HepG2 (cell line): ENCODE measurements around the gene TBCE. TPM values are rescaled to one million over a fixed set of nuclear protein-coding genes. Genes with fewer than 3 reads are reported as not detected.

Experiments used
- ARID5B ChIP-seq: IDR thresholded peaks from 2 replicates; pipeline ENCODE4 v1.4.0; 2020; ENCODE audit warnings: mild to moderate bottlenecking, missing genetic modification reagents
- ATAD3A ChIP-seq: sonication (generic); formaldehyde crosslinking; IDR thresholded peaks from 2 replicates; pipeline ENCODE4 v1.4.0; 2020; ENCODE audit warnings: missing genetic modification reagents
- ATM ChIP-seq: fragments of 450-650 bp; IDR thresholded peaks from 2 replicates; pipeline ENCODE4 v1.7.1; 2017; ENCODE audit warnings: mild to moderate bottlenecking, borderline replicate concordance
- FOXP4 ChIP-seq: sonication (generic); formaldehyde crosslinking; IDR thresholded peaks from 2 replicates; pipeline ENCODE4 v1.4.0; 2020; ENCODE audit warnings: missing genetic modification reagents
- KLF15 ChIP-seq: sonication (generic); formaldehyde crosslinking; IDR thresholded peaks from 2 replicates; pipeline ENCODE4 v1.8.1; 2023; ENCODE audit warnings: borderline replicate concordance, mild to moderate bottlenecking, inconsistent platforms, missing genetic modification reagents, mixed read lengths
- MATR3 ChIP-seq: sonication (generic); formaldehyde crosslinking; IDR thresholded peaks from 2 replicates; pipeline ENCODE4 v1.4.0; 2020; ENCODE audit warnings: missing genetic modification reagents
- NFRKB ChIP-seq: fragments of 450-650 bp; IDR thresholded peaks from 2 replicates; pipeline ENCODE4 v1.6.1; 2017
- RAD51 ChIP-seq: fragments of 450-650 bp; IDR thresholded peaks from 2 replicates; pipeline ENCODE4 v1.6.1; 2016; ENCODE audit warnings: borderline replicate concordance
- RBAK ChIP-seq: sonication (generic); formaldehyde crosslinking; IDR thresholded peaks from 2 replicates; pipeline ENCODE4 v1.5.1; 2020; ENCODE audit warnings: mild to moderate bottlenecking, missing genetic modification reagents
- RNF2 ChIP-seq: fragments of 450-650 bp; conservative IDR thresholded peaks from 2 replicates; pipeline ENCODE4 v1.6.1; 2016; ENCODE audit warnings: low read depth
- TEAD2 ChIP-seq: sonication (generic); formaldehyde crosslinking; IDR thresholded peaks from 2 replicates; pipeline ENCODE4 v1.9.0; 2021; ENCODE audit warnings: missing genetic modification reagents
- TFDP2 ChIP-seq: sonication (generic); formaldehyde crosslinking; IDR thresholded peaks from 2 replicates; pipeline ENCODE4 v1.4.0; 2020; ENCODE audit warnings: missing genetic modification reagents
- YY1 ChIP-seq: IDR thresholded peaks from 2 replicates; pipeline ENCODE4 v1.6.1; 2011; ENCODE audit warnings: low read length, low read depth, moderate library complexity, mild to moderate bottlenecking; ENCODE audit not compliant: insufficient read depth, insufficient replicate concordance
- ZMYM2 ChIP-seq: sonication (generic); formaldehyde crosslinking; IDR thresholded peaks from 2 replicates; pipeline ENCODE4 v1.8.0; 2022; ENCODE audit warnings: mild to moderate bottlenecking, missing genetic modification reagents
- ZNF101 ChIP-seq: sonication (generic); formaldehyde crosslinking; IDR thresholded peaks from 2 replicates; pipeline ENCODE4 v1.4.0; 2020; ENCODE audit warnings: mild to moderate bottlenecking, low read depth, missing genetic modification reagents, borderline replicate concordance
- ZNF280B ChIP-seq: sonication (generic); formaldehyde crosslinking; IDR thresholded peaks from 2 replicates; pipeline ENCODE4 v1.5.0; 2020; ENCODE audit warnings: missing genetic modification reagents, mild to moderate bottlenecking, borderline replicate concordance
- ZNF619 ChIP-seq: sonication (generic); formaldehyde crosslinking; IDR thresholded peaks from 2 replicates; pipeline ENCODE4 v1.4.0; 2020; ENCODE audit warnings: mild to moderate bottlenecking, missing genetic modification reagents
- ZNF775 ChIP-seq: sonication (generic); formaldehyde crosslinking; IDR thresholded peaks from 2 replicates; pipeline ENCODE4 v1.4.0; 2020; ENCODE audit warnings: missing genetic modification reagents, mild to moderate bottlenecking, moderate library complexity, borderline replicate concordance
- ZSCAN5A ChIP-seq: sonication (generic); formaldehyde crosslinking; IDR thresholded peaks from 2 replicates; pipeline ENCODE4 v1.8.0; 2022; ENCODE audit warnings: mild to moderate bottlenecking, missing genetic modification reagents, borderline replicate concordance
- polyA plus RNA-seq, 8 experiments: library from polyadenylated mRNA; depleted of rRNA in 3 of 8; stranded (reverse) in 7 of 8; unstranded in 1 of 8; fragments of >200 nt; fragmentation: Illumina TruSeq in 4 of 8; extraction: Trizol in 4 of 8; gene quantifications; 2 replicates each; pipeline versions ENCODE4 v1.2.1 to v1.2.3, GENCODE V29; 2011 to 2016; ENCODE audit warnings: low read depth in 4 of 8, missing spikeins in 1 of 8, mixed read lengths in 1 of 8; ENCODE audit not compliant: insufficient read depth in 1 of 8
- total RNA-seq, 5 experiments: library from RNA; depleted of rRNA; stranded (reverse); fragments of >200 nt; fragmentation: Illumina TruSeq; extraction: Trizol; gene quantifications; 2 replicates each; pipeline ENCODE4 v1.2.3, GENCODE V29; 2016; ENCODE audit warnings: low read depth in 1 of 5

The TBCE gene
- total and polyA plus RNA-seq, 2 of the 13 experiments (the other 11 are each of a cell fraction or from before 2014, with no cell fraction given), result 25.6 to 31.1 TPM

GRCh38 chr1:235411489-235412486, 44.6 kb downstream of the TBCE start (continued):
- TF ChIP-seq ARID5B (CRISPR knock-in tag), result peak; percentile 83
- TF ChIP-seq ZSCAN5A (CRISPR knock-in tag), result no peak; the same call in 1 of the 2 replicates
- TF ChIP-seq KLF15 (CRISPR knock-in tag), result no peak
- no peak for TF ChIP-seq ATAD3A (CRISPR knock-in tag)
- no peak for TF ChIP-seq ATM
- no peak for TF ChIP-seq RNF2
- no peak for TF ChIP-seq TFDP2 (CRISPR knock-in tag)
- no peak for TF ChIP-seq TEAD2 (CRISPR knock-in tag)
- no peak for TF ChIP-seq ZNF280B (CRISPR knock-in tag)
- TF ChIP-seq MATR3 (CRISPR knock-in tag), result no peak
- TF ChIP-seq ZNF619 (CRISPR knock-in tag), result no peak
- TF ChIP-seq NFRKB, result no peak
- TF ChIP-seq FOXP4 (CRISPR knock-in tag), result peak; percentile 85
- no peak for TF ChIP-seq ZNF101
- peak; percentile 42; the same call in 1 of the 2 replicates for TF ChIP-seq ZMYM2 (CRISPR knock-in tag)
- TF ChIP-seq ZNF775, result no peak
- TF ChIP-seq RAD51, result no peak
- no peak for TF ChIP-seq RBAK (CRISPR knock-in tag)
- TF ChIP-seq YY1, result no peak
